Motor neuron (in vitro differentiated cells): ENCODE measurements around the gene SLC22A12. TPM values are rescaled to one million over a fixed set of nuclear protein-coding genes. Genes with fewer than 3 reads are reported as not detected.

Experiments used
- ATAC-seq, 8 experiments: fragments of 200-7000 bp; cut with Tn5 transposase; replicated peaks in 6 of 8; 2 replicates each; pipeline ENCODE4 v1.8.0; 2021; ENCODE audit warnings: mild to moderate bottlenecking in 8 of 8, moderate library complexity in 8 of 8
- H3K27ac ChIP-seq, 2 donors: fragments of 250-450 bp; sonication (Bioruptor Pico); 2 replicates each; pipeline ENCODE4 v1.9.0; 2021; ENCODE audit warnings: antibody characterized with exemption in 2 of 2, mild to moderate bottlenecking in 2 of 2, moderate library complexity in 1 of 2
- H3K4me1 ChIP-seq, 2 donors: fragments of 250-450 bp; sonication (Bioruptor Pico); replicated peaks in 1 of 2; 2 replicates each; pipeline ENCODE4 v1.6.1; 2021; ENCODE audit warnings: antibody characterized with exemption in 2 of 2, mild to moderate bottlenecking in 2 of 2, moderate library complexity in 1 of 2
- H3K4me3 ChIP-seq, 5 donors: fragments of 250-450 bp; sonication (Bioruptor Pico); 2 replicates each; pipeline ENCODE4 v1.9.0; 2021; ENCODE audit warnings: antibody characterized with exemption in 5 of 5, mild to moderate bottlenecking in 5 of 5, moderate library complexity in 4 of 5
- WGBS, 10 experiments: fragments of 450-650 bp; shearing (Covaris generic); methylation state at CpG; one replicate each; pipeline ENCODE4 v1.0.0; 2022; 5-methylcytosine and 5-hydroxymethylcytosine counted together
- in situ Hi-C, 9 experiments: fragments of 400-800 bp; cut with MboI; loops; one replicate each; pipeline ENCODE4 v1.15.0; 2021; ENCODE audit warnings: low sequenced_read_pairs in 9 of 9, low pct_unique_long_range_greater_than_20kb in 2 of 9; ENCODE audit not compliant: unreplicated experiment in 9 of 9
- total RNA-seq, 8 experiments: library from RNA; unstranded; fragments of 300-600 nt; gene quantifications; 2 replicates each; pipeline versions ENCODE4 v1.2.3 to v1.2.4, GENCODE V29; 2022

Gene SLC22A12
- total RNA-seq, 8 experiments from 2014 or later = 0.05 to 0.62 (median 0.22) TPM; not detected in 4

GRCh38 chr11:64566042-64566914, 24.7 kb upstream of the SLC22A12 start:
- Histone ChIP-seq H3K4me3 (peak overlapping the region in 3 of 5 donors; percentile 10 to 14 (median 11)), H3K27ac (peak overlapping the region; percentile 92 to 95), H3K4me1 (peaks cover 25 to 28% of the 10 kb centered on the region in 2 donors)
- 0 to 38% (median 17%) methylated on average over 5 to 15 of the region's 18 CpGs for WGBS, 10 experiments
- peak; percentile 86 to 99 (median 90) for ATAC-seq
- in situ Hi-C loops = no loop called here

GRCh38 chr11:64566915-64567891, 23.8 kb upstream of the SLC22A12 start:
- in situ Hi-C loops = no loop called here
- H3K4me1 ChIP-seq = peaks cover 31 to 34% of the 10 kb centered on the region in 2 donors
- H3K27ac ChIP-seq = peak overlapping the region; percentile 92 to 95
- peak overlapping the region in 3 of 5 donors; percentile 10 to 14 (median 11) for H3K4me3 ChIP-seq
- peak; percentile 24 to 65 (median 61) for ATAC-seq
- 0 to 100% (median 11%) methylated on average over 1 to 4 of the region's 30 CpGs; no CpG with 5 or more reads in 4 of the 10 experiments for WGBS, 10 experiments

GRCh38 chr11:64568041-64568571, 22.9 kb upstream of the SLC22A12 start:
- Histone ChIP-seq H3K4me3 (no peak overlapping the region), H3K27ac (peak overlapping the region in 1 of 2 donors; percentile 95), H3K4me1 (peaks cover 31 to 34% of the 10 kb centered on the region in 2 donors)
- ATAC-seq = no peak
- 89 to 93% methylated on average over 3 to 8 of the region's 34 CpGs; no CpG with 5 or more reads in 8 of the 10 experiments for WGBS, 10 experiments
- in situ Hi-C loops = no loop called here

- Histone ChIP-seq H3K27ac (no peak overlapping the region), H3K4me1 (peaks cover 31 to 34% of the 10 kb centered on the region in 2 donors), H3K4me3 (no peak overlapping the region)
- ATAC-seq = no peak
- in situ Hi-C loops = no loop called here
- 34 to 92% (median 84%) methylated on average over 1 to 4 of the region's 8 CpGs; no CpG with 5 or more reads in 6 of the 10 experiments for WGBS, 10 experiments
Observed at GRCh38 chr11:64568584-64569140, 22.4 kb upstream of the SLC22A12 start.

GRCh38 chr11:64569300-64569970, 21.6 kb upstream of the SLC22A12 start:
- Histone ChIP-seq H3K4me1 (peaks cover 31 to 34% of the 10 kb centered on the region in 2 donors), H3K27ac (no peak overlapping the region), H3K4me3 (no peak overlapping the region)
- 17 to 100% (median 85%) methylated on average over 1 to 5 of the region's 8 CpGs; no CpG with 5 or more reads in 4 of the 10 experiments for WGBS, 10 experiments
- no peak for ATAC-seq
- in situ Hi-C loops = no loop called here

GRCh38 chr11:64570341-64570740, 20.7 kb upstream of the SLC22A12 start:
- no peak overlapping the region for H3K4me3 ChIP-seq
- in situ Hi-C loops = no loop called here
- H3K27ac ChIP-seq = no peak overlapping the region
- ATAC-seq = no peak
- H3K4me1 ChIP-seq = peaks cover 31 to 34% of the 10 kb centered on the region in 2 donors
- 22 to 100% (median 90%) methylated on average over 1 to 3 of the region's 3 CpGs; no CpG with 5 or more reads in 3 of the 10 experiments for WGBS, 10 experiments

GRCh38 chr11:64571050-64571409, 20.0 kb upstream of the SLC22A12 start:
- no peak overlapping the region for H3K27ac ChIP-seq
- peaks cover 24 to 29% of the 10 kb centered on the region in 2 donors for H3K4me1 ChIP-seq
- H3K4me3 ChIP-seq = no peak overlapping the region
- WGBS, 10 experiments = 56 to 100% (median 76%) methylated on average over 1 to 10 of the region's 11 CpGs; no CpG with 5 or more reads in 4 of the 10 experiments
- no peak for ATAC-seq
- in situ Hi-C loops = no loop called here

- H3K27ac ChIP-seq = no peak overlapping the region
- no peak overlapping the region for H3K4me3 ChIP-seq
- in situ Hi-C loops = no loop called here
- 0 to 100% (median 80%) methylated on average over 1 to 9 of the region's 22 CpGs; no CpG with 5 or more reads in 3 of the 10 experiments for WGBS, 10 experiments
- H3K4me1 ChIP-seq = peaks cover 21 to 24% of the 10 kb centered on the region in 2 donors
- ATAC-seq = peak in 7 of 8 experiments; percentile 47 to 66 (median 58)
Observed at GRCh38 chr11:64571410-64572091, 19.5 kb upstream of the SLC22A12 start.

GRCh38 chr11:64572143-64572542, 18.9 kb upstream of the SLC22A12 start:
- Histone ChIP-seq H3K27ac (no peak overlapping the region), H3K4me3 (no peak overlapping the region), H3K4me1 (peaks cover 15 to 18% of the 10 kb centered on the region in 2 donors)
- in situ Hi-C loops = no loop called here
- no peak for ATAC-seq
- WGBS, 10 experiments = 40 to 94% (median 83%) methylated on average over 2 to 5 of the region's 8 CpGs; no CpG with 5 or more reads in 6 of the 10 experiments

GRCh38 chr11:64577202-64577601, 13.8 kb upstream of the SLC22A12 start:
- Histone ChIP-seq H3K4me3 (no peak overlapping the region), H3K4me1 (no peaks in the 10 kb centered on the region), H3K27ac (no peak overlapping the region)
- in situ Hi-C loops = no loop called here
- WGBS, 10 experiments = 17 to 91% (median 77%) methylated on average over 1 to 6 of the region's 6 CpGs; no CpG with 5 or more reads in 1 of the 10 experiments
- no peak for ATAC-seq

GRCh38 chr11:64580412-64580811, 10.6 kb upstream of the SLC22A12 start:
- 0 to 90% (median 79%) methylated on average over 1 to 5 of the region's 7 CpGs; no CpG with 5 or more reads in 3 of the 10 experiments for WGBS, 10 experiments
- no peak overlapping the region for H3K27ac ChIP-seq
- no peak for ATAC-seq
- in situ Hi-C loops = no loop called here
- H3K4me3 ChIP-seq = no peak overlapping the region
- H3K4me1 ChIP-seq = no peaks in the 10 kb centered on the region
